MM.1S (cell line): ENCODE measurements around the gene CNOT6.

ENCODE experiments used
- EZH2phosphoT487 ChIP-seq: fragments of 300-600 bp; sonication (generic); IDR thresholded peaks from 2 replicates; pipeline ENCODE4 v1.6.1; 2018; ENCODE audit warnings: antibody characterized with exemption, low read length
- TF ChIP-seq, protein P1 (sequence below): fragments of 300-600 bp; sonication (generic); IDR thresholded peaks from 2 replicates; pipeline ENCODE4 v1.5.1; 2016; ENCODE audit warnings: antibody characterized with exemption, low read length, mixed read lengths

DNA sequence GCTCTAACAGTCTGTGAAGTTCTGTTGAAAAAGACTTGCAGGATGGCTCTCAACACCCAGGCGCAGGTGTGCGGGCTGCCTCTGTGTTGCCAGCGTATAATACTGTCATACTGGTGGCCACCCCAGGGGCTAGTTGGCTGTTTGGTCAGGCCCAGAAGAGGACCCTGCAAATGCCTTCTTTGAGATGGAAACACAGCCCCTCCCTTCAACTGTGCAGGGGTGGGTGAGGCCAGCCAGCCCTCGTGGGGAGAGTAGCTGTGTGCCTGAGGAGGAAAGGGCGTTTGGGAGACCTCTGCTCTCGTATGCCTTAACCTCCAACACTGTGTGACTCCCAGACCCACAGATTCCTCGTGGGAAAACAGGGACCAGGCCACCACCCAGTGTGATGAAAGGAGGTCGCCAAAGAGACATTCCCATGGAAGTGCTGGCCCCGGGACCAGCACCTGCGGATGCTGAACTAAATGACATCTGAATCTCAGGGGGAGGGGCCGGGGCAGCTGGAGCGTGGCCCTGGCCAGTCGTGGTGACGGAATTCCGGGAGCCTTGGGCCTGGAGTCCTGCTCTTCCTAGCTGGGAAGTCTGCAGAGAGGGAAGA, 108.4 kb downstream of the CNOT6 start:
- TF ChIP-seq, protein P1, sequence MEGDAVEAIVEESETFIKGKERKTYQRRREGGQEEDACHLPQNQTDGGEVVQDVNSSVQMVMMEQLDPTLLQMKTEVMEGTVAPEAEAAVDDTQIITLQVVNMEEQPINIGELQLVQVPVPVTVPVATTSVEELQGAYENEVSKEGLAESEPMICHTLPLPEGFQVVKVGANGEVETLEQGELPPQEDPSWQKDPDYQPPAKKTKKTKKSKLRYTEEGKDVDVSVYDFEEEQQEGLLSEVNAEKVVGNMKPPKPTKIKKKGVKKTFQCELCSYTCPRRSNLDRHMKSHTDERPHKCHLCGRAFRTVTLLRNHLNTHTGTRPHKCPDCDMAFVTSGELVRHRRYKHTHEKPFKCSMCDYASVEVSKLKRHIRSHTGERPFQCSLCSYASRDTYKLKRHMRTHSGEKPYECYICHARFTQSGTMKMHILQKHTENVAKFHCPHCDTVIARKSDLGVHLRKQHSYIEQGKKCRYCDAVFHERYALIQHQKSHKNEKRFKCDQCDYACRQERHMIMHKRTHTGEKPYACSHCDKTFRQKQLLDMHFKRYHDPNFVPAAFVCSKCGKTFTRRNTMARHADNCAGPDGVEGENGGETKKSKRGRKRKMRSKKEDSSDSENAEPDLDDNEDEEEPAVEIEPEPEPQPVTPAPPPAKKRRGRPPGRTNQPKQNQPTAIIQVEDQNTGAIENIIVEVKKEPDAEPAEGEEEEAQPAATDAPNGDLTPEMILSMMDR = no peak
- TF ChIP-seq EZH2phosphoT487 = no peak
